Measurements from ENCODE around the gene TSHR.
"Not testable (repeated sequence)": the region's sequence is repeated elsewhere in the genome, so short reads cannot be mapped to it uniquely, and the experiment has no call there.

Gene TSHR

DNA sequence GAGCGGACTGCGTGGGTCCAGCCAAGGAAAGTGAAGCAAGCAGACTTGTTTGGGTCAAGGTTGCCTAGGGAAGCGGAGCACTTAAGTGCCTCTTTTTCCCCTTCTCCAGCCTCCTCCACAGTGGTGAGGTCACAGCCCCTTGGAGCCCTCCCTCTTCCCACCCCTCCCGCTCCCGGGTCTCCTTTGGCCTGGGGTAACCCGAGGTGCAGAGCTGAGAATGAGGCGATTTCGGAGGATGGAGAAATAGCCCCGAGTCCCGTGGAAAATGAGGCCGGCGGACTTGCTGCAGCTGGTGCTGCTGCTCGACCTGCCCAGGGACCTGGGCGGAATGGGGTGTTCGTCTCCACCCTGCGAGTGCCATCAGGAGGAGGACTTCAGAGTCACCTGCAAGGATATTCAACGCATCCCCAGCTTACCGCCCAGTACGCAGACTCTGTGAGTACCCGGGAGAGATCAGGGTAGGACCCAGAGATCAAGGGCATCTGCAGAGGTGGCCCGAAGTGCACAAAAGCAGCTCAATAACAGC, at the start of gene TSHR:
TSHR (plus strand) TSS at position 206 of the 526 bp plus-strand sequence; CDS start at position 266, 60 bp downstream.
- no peak for FAIRE-seq

GRCh38 chr14:80906336-80906735, 49.1 kb upstream of the TSHR start:
- FAIRE-seq: no peak

- FAIRE-seq: no peak
These were observed 48.5 kb upstream of the TSHR start for GRCh38 chr14:80906946-80907345.

GRCh38 chr14:80912013-80912412, 43.4 kb upstream of the TSHR start:
- not testable (repeated sequence) for FAIRE-seq

DNA sequence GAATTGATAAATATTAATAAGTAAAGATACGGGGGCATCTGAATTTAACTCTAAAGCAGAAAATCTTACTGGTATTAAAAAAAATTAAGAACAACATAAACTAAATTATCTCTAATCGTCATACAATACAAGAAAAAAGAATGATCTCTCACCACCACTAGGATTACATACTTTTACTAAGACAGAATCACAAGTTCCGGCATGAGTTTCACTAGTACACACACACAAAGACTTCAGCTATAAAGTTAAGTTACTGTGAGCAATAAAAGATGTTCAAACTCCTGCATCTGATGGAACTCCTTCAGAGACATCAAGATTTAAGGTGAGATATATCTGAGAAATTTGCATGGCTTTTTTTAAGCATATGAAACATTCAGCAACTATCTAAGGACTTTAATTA, 35.8 kb upstream of the TSHR start:
- no peak for FAIRE-seq

DNA sequence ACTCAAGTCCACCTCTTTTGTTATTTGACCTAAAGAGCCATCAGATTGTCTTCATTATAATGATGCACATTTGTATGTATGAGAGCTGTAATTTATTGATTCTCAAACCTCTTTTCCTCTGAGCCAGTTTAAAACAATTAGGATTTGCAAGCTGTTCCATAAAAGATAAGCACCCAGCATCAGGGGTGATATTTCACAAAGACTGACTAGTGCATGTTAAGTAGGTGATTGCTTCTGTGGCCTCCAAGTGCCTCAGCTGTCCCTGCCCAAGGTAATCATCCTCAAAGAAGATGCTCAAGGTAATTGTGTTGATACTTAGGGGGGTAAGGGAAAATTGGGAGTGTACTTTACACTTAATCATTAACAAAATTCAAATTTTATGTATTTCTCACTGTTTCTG, 32.1 kb upstream of the TSHR start:
- FAIRE-seq: no peak

DNA sequence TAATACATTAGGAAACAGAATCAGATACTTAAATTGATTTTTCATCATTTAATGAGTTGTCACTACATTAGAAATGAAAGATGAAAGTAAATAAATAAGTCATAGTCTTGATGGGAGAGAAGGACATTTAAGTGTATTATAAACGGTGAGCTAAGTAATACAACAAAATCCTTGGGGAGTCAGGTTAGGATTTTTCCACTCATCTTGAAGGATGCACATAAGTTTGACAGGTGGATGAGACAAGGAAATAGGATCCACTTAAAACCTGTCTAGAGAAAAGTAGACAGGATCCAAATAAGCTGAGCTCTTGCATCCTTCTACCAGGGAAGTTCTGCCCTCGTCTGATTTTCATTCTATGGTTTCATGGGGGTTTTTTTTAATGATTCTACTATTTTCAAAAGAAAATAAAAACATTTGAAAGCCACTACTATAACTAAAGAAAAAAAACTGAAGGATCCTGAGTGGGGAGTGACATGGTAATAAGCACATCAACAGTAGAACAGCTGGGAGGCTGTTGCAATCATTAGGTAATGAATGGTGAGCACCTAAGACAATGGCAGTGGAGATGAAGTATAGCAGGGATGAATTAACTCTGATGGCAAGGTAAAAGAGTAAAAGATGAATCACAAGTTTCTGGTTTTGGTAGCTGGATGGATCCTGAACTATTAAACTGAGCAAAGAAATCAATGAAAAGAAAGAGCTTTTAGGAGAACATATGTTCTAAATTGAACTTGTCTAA, 30.9 kb upstream of the TSHR start:
- FAIRE-seq: no peak

DNA sequence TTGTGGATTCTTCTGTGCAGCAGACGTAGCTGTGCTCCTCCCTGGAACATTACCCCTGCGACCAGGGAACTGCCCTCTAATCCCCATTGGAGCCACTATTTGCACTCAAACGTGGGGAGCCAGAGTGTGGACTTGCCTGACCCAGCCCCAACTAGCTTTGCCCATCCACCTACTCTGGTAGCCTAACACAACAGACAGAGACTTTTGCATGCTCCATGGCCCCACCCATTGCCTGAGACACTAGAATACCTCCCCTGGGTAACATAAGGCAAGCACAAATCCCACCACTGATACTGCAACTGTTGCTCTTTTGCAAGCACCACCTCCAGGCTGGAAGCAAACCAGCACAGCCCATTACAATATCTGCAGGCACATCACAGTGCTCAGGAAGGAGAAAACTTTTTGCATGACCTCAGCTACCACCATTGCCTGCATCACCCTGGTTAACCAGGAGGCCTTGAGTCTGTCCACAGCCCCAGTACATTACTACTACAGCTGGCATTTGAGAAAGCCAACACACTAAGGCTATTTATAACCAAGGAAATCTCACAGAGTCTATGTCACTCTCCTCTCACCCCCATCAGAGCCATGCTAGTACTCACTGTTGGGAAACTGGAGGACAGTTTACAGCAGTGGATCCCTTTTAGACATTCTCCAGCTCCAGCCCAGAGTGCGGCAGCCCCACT, 28.9 kb upstream of the TSHR start:
- no peak for FAIRE-seq

GRCh38 chr14:80927083-80927989, 28.1 kb upstream of the TSHR start:
- FAIRE-seq: no peak

DNA sequence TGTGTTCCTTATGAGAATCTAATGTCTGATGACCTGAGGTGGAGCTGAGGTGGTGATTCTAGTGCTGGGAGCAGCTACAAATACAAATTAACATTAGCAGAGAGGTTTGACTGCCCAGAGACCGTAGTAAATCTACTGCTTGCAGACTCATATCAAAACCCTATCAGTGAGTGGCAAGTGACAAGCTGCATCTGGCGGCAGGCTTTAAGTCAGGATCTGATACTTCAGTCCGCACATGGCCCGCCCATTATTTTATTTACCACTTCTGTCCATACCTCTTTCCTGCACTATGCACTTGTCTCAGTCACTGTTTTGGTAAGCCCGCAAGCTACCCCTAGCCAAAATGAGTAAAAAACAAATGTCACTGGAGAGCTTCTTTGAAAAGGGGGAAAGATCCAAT, 25.3 kb upstream of the TSHR start:
- FAIRE-seq: no peak

- no peak for FAIRE-seq
These were observed 24.5 kb upstream of the TSHR start for GRCh38 chr14:80930836-80931389.

DNA sequence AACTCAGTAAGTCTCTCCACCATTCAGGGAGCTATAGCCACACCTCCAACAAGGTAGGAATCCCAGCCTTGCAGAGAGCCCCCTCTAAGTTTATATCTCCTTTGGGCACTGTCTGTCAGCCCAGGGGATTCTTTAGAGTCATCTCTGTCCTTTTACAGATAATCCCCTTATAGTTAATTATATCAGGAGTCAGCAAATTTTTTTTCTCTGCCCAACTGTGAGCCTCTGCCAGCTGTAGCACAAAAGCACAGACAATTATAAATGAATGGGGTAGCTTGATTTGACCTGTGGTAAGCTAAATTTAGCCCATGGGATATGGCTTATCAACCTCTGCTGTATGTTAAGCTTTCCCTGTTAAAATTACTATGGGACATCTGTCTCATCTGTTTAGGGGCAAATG, 22.1 kb upstream of the TSHR start:
- FAIRE-seq: no peak

- no peak for FAIRE-seq
These were observed 21.7 kb upstream of the TSHR start for GRCh38 chr14:80933686-80934085.

DNA sequence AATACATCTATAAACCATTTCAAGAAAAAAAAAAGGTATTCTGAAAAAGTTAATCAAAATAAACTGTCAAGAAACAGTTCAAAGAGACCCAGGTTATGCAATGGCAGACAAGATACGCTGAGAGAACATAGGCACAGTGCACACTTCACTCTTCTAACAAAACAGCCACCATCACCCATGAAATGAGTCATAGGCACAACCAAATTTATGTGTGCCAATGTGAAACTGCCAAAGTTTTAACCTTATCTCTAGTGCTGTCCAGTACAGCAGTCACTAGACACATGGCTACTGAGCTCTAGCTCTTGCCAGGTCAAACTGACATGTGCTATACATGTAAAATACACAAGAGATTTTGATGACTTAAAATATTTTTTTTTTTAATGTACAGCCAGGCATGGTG, 15.3 kb upstream of the TSHR start:
- FAIRE-seq: no peak

GRCh38 chr14:80941241-80942185, 13.9 kb upstream of the TSHR start, which contains the start of gene CEP128:
Gene CEP128, minus strand, starts transcription at chr14:80941738.
- FAIRE-seq: peak; percentile 97

- no peak for FAIRE-seq
These were observed 13.2 kb upstream of the TSHR start for GRCh38 chr14:80942191-80942600.

GRCh38 chr14:80944861-80945617, 10.4 kb upstream of the TSHR start:
- no peak for FAIRE-seq

DNA sequence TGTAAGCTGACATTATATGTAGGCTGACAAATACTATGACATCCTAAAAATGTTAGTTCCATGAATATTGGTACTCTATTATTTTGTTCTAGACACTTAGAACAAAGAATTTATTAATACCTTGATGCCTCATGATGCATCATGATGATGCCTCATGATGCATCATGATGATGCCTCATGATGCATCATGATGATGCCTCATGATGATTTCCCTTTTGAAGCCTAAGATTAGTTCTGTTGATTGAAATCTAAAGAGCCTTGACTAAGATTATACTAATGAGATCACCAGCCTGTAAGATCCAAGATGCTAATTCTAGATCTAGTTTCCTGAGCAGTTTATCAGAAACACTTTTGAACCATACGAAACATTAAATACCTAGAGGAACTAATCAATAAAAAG, 9.2 kb upstream of the TSHR start:
- no peak for FAIRE-seq

DNA sequence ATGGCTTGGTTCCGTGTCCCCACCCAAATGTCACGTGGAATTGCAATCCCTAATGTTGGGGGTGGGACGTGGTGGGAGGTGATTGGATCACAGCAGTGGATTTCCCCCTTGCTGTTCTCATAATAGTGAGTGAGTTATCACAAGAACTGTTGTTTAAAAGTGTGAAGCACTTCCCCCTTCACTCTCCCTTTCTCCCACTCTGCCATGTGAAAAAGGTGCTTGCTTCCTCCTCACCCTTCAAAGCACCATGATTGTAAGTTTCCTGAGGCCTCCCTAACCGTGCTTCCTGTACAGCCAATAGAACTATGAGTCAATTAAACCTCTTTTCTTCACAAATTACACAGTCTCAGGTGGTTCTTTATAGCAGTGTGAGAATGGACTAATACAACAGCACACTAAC, 8.6 kb upstream of the TSHR start:
- no peak for FAIRE-seq

DNA sequence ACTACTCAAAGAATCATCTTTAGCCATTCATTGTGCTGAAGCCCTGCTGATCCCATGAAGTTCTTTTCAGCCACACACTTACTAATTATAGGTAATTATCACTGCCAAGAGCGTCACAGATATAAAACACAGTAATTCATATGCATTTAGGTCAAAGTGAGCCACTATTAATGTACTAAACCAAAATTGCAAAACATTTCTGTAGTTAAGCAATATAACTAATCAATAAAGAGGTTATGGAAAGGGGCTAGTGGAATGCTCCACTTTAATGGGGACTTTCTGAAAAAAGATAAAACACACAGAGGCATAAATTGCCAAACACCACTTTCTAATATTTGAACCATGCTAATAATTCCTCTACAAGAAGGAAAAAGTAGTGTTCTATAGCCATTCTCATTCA, 7.1 kb upstream of the TSHR start:
- FAIRE-seq: no peak

DNA sequence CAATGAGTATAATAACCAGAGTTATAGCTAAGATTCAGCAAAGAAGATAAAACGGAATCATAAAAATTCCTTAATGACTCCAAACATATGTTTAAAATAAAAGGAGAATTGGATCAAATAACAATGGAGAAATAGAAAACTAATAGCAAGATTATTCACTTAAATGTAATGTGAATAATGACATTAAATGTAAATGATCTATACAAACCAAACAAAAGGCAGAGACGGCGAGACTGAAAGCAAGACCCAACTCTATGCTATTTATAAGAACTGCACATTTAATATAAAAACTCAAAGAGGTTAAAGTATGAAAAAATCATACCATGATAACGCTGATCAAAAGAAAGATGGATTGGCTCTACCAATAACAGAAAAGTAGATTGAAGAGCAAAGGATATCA, 3.9 kb upstream of the TSHR start:
- no peak for FAIRE-seq
